NCI-H1694 (cell line): ENCODE data around the gene DCN.

Experiments used
- DNase-seq: peaks from one replicate; lab custom pipeline; 2025; lab: John Stamatoyannopoulos, UW

Gene DCN

GRCh38 chr12:91138337-91138920 lies 44.2 kb downstream of the DCN start:
- DNase-seq, result no peak

GRCh38 chr12:91133871-91134270 lies 48.7 kb downstream of the DCN start:
- no peak for DNase-seq

GRCh38 chr12:91129662-91130362 lies 52.8 kb downstream of the DCN start:
- DNase-seq, result no peak

- DNase-seq, result no peak
Observed at GRCh38 chr12:91127751-91128150, 54.9 kb downstream of the DCN start.

- no peak for DNase-seq
Observed at GRCh38 chr12:91127306-91127705, 55.3 kb downstream of the DCN start.

- DNase-seq, result no peak
Observed at GRCh38 chr12:91126516-91126915, 56.1 kb downstream of the DCN start.

- no peak for DNase-seq
Observed at GRCh38 chr12:91123236-91123916, 59.2 kb downstream of the DCN start.

GRCh38 chr12:91120781-91121180 lies 61.8 kb downstream of the DCN start:
- DNase-seq, result no peak

GRCh38 chr12:91119089-91119488 lies 63.5 kb downstream of the DCN start:
- no peak for DNase-seq

- DNase-seq, result no peak
Observed at GRCh38 chr12:91113621-91114020, 69.0 kb downstream of the DCN start.

- no peak for DNase-seq
Observed at GRCh38 chr12:91111366-91112325, 71.0 kb downstream of the DCN start, which contains the start of gene LUM. LUM (minus strand) TSS chr12:91111494; CDS start chr12:91108979, 2,515 bp downstream.

GRCh38 chr12:91110311-91110924 lies 72.2 kb downstream of the DCN start:
- DNase-seq, result no peak

- no peak for DNase-seq
Observed at GRCh38 chr12:91109581-91110310, 72.9 kb downstream of the DCN start.

- DNase-seq, result peak; percentile 42
Observed at GRCh38 chr12:91109148-91109564, 73.5 kb downstream of the DCN start.

- DNase-seq, result no peak
Observed at GRCh38 chr12:91108196-91108755, 74.3 kb downstream of the DCN start.

GRCh38 chr12:91106283-91106682 lies 76.3 kb downstream of the DCN start:
- no peak for DNase-seq

GRCh38 chr12:91105807-91106206 lies 76.8 kb downstream of the DCN start:
- DNase-seq, result peak; percentile 3

- DNase-seq, result no peak
Observed at GRCh38 chr12:91104812-91105466, 77.7 kb downstream of the DCN start.

- DNase-seq, result no peak
Observed at GRCh38 chr12:91103624-91104023, 79.0 kb downstream of the DCN start.

GRCh38 chr12:91103101-91103500 lies 79.5 kb downstream of the DCN start:
- DNase-seq, result no peak
